Activated CD4-positive, alpha-beta T cell treated with anti-CD3 and anti-CD28 coated beads for 24 hours (primary cell): Measurements from ENCODE around the gene CFAP54.

Source experiments
- DNase-seq, 2 donors: peaks; one replicate each; pipeline ENCODE4 v3.0.0-alpha.2; 2020; ENCODE audit warnings: low read depth in 2 of 2

Gene CFAP54

DNA sequence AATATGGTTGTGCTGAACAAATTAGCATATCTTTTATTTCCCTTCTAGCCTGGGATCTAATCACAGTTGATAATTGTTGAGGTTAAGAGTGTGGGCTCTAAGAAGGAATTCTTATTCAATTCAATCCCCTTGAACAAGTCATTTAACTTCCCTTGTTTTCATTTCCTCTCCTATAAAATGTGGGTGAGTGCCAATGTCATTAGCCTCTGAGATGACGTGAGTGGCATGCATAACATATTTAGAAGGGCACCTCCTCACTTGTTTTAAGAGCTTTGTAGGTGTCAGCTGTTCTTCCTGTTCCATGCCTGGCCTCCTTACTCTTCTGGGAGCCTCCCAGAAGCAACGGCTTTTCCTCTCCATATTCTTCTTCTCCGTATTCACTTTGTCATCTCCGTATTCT is 262.2 kb downstream of the CFAP54 start:
- DNase-seq = no peak

DNA sequence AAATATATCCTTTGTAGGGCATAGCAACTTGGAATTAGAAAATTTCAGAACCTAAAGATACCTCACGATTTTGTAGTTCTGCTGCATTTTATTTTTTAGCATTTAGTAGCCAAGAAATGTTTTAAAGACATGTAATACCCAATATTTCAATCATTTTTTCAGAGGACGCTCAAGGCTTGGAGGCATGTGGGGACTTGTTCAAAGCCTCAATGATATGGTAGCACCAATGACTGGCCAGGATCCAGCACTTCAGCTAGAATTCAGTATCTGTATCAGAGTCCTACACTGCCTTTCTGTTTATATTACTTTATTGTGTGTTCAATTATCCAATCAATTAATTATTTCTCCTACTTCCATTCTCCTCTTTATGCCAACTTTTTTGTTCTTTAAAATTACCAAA is 262.8 kb downstream of the CFAP54 start:
- DNase-seq = no peak

DNA sequence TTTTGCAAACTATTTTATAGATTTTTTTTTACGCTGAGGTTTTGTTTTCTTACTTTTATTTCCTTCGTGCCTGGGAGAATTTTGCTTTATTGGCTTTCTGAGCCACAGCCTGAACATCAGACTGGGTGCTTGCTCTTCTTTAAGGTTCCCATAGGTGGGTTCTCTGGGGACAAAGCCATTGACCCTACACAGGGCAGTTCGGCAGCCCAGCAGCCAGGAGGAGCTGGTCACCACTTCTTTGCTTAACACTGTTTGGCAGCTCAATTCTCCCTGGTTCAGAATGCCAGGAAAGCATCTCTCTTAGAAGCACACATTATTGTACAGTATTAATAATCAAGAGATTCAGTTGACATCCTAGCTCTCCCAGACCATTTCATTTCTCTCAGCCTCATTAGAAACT is 276.9 kb downstream of the CFAP54 start:
- no peak for DNase-seq

DNA sequence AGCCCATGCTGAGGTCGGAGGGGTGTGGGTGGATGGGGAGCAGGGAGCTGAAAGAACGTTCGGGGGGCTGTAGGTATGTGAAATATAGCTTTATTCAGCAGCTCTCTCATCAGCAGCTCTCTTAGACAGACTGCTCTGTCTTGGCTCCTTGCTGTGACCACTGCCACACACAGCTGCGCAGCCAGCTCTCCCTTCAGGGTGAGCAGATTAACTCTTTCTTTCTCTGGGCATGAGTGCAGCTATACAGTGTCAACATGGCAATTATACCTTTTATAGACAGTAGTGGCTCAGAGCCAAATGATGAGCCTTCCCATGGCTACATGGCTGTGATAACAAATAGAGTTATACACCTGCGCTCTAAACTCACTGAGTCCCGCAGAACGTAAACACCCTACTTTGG is 280.0 kb downstream of the CFAP54 start:
- DNase-seq = no peak

DNA sequence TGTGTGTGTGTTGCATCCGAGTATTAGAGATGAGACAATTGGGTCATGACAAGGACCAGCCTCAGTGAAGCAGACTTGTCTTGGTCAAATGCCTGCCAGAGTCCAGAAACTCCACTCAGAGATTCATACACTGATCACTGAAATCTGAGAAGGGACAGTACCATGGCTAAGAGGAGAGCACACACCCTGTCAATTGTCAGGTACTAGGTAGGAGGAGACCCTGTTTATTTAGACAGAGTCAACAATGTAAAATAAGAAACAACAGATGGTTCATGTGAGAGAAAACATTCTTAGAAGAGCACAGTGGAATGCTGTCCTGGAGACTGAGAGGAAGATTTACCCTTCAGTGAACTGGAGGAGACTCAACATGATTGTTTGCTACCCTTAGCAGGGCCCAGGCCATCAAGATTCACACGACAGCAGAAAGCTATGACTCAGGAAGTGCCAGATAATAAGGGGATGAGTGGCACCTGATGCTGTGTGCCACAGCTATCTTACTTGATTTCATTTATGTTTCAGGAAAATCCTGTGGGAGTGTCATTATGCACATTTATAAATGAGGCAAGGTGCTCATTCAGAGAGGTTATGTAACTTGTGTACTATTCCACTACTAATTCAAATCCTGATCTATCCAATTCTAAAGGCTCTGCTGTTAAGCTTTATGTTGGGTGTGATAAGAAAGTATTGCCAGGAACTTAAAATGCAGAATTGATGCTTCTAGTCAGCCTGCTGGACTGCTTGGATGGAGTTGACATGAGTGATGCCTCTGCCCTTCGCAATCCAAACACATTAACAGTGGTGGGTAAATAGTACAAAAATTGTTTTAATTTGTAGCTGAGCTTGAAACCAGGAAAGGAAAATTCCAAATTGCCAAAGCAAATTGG is 281.1 kb downstream of the CFAP54 start:
- no peak for DNase-seq

DNA sequence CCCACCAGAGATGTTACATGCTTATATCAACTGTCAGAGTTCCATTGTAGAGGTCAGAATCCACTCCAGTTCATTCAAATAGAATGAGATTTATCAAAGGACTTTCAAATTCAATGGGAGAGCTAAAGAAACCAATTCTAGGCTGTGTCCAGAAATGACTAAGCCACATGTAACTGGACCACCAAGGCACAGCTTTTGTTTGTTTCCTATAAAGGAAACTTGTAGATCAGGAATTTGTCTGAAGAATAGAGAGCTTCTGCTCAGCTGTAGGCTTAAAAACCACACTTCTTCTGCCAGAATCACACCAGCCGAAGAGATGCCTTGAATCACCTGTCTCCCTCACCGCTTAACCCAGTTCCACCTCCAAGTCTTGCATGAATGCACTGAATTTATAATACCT is 283.7 kb downstream of the CFAP54 start:
- no peak for DNase-seq

DNA sequence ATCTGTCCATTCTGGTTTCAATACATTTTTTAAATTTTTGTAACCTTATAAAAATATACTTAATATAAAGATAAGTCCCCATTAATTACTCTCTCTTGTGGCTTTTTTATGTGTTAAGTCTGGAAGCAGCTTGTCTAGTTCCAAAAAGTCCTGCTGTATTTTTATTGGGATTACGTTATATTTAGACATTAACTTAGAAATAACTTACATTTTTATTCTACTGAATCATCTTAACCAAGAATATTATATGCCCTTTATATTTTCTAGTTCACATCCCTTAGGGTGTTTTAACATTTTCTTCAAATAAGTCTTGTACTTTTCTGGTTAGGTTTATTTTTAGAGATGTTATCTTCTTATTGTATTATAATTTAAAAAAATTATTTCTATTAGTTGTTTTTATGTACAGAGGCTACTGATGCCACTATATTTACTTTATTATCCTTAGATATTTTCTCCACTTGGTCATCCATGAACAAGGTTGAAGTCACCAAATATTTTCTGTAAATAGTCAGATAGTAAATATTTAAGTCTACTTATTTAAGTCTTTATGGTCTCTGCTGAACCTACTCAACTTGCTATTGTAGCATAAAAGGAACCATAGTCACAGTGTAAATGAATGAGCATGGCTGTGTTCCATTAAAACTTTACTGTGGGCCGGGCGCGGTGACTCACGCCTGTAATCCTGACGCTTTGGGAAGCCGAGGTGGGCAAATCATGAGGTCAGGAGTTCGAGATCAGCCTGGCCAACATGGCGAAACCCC is 285.3 kb downstream of the CFAP54 start:
- DNase-seq = no peak

DNA sequence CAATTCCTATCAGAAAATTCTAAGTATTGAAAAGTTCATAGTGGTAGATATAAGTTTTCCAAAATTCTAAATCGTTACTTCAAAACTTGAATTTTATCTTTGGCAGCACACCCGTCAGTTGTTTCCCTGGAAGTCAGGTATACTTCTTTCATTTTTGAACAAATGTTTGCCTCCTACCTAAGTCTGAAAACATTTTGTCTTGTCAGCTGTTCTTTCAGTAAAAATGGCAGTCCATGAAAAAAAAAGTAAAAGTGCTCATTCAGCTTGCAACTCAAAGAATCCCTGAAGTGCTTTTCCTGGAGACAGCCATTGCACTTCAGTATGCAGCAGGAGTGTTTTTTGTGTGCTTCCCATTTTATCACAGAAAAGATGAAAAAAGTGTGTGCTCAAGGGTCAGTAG is 287.5 kb downstream of the CFAP54 start:
- no peak for DNase-seq

DNA sequence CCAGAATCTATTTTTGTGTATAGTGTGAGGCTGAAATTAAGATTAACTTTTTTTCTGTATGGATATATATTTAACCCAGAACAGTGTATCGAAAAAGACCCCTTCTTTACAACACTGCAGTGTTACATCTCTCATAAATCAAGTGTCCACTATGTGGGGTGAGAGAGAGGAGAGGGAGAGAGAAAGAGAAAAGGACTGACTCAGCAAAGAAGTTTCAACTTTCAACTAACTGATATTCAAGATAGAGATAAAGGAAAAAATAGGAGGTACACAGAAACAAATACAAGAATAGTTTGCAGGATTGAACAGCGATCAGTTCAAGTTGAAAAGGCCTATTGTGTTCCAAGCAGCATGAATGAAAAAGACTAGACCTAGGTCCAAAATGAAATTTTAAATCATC is 291.0 kb downstream of the CFAP54 start:
- no peak for DNase-seq

DNA sequence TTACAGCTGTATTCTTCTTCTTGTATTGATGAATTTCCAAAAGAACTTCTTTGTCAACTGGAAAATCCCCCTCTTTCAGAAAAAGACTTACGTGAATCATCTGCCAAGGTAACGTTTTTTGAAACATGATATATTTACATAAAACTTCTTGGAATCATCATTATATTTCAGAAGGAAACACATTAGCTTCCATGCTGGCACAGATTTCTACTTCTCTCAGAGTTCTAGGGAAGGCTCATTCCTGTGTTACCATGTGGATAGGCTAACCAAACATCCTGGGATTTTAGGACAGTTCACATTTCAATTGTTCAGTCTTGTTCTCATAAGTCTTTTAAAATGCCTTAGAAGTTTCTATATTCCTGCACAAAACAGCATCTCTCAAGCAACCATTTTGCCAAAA is 297.4 kb downstream of the CFAP54 start:
- DNase-seq = no peak

DNA sequence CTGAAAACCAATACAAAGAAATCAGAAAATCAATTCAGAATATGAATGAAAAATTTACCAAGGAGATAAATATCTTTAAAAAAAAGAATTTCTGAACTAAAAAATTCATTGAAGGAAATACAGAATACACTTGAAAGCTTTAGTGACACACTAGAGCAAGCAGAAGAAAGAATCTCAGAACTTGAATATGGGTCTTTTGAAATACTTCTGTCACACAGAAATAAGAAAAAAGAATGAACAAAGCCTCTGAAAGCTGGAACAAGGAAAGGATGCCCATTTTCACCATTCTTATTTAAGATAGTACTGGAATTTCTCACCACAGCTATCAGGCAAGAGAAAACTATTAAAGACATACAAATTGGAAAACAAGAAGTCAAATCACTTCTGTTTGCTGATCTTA is 314.6 kb downstream of the CFAP54 start:
- DNase-seq = no peak

DNA sequence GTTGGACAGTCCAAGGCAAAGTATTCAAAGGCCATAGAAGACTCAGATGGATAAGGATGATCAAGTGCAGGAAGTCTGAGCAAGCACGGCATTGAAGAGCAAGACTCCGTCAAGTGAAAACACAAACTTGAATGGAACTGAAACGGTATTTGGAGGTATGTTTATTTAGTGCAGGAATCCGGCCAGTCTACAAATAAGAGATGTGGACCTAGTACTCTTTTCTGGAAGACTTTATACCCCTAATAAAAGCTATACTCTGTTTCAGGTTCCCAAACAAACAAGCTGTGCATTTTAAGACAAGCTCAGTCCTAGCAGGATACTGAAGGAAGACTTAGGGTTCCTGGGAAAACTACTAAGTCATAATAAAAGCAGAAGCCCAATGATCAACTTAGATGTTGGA is 316.9 kb downstream of the CFAP54 start:
- no peak for DNase-seq

DNA sequence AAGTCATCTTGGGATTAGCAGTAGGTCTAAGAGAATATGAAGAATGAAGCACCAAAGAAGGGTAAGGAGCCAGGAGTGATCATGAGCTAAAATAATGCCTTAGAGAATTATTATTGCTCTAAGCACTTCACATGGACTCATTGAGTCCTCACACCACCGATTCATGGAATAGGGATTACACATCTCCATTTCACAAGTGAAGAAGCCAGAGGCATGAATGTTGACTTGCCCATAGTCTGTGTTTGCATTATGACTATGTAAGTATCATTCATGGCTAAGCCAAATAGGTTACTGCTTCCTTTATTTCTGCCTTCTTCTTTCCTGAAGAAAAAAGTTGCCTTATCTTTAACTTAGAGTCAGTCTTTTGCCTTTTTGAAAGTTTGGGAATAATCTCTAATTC is 318.4 kb downstream of the CFAP54 start:
- no peak for DNase-seq

DNA sequence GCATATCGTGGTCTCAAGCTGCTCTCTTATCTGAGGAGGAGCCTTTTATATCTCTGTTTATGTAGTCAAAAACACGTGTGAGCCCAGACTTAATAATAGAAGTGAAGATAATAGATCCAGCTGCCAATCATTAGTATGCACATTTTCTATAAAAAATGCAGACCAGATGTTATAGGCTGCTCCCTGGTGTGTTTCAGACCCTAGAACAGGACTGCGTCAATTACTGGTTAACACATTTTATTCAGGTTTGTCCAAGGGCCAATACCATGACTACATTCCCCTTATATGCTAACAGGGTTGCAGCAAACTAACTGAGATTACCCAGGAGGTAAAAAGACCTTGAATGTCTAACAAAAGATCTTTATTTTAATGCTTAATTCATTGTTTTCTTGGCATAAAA is 319.2 kb downstream of the CFAP54 start:
- DNase-seq = no peak

DNA sequence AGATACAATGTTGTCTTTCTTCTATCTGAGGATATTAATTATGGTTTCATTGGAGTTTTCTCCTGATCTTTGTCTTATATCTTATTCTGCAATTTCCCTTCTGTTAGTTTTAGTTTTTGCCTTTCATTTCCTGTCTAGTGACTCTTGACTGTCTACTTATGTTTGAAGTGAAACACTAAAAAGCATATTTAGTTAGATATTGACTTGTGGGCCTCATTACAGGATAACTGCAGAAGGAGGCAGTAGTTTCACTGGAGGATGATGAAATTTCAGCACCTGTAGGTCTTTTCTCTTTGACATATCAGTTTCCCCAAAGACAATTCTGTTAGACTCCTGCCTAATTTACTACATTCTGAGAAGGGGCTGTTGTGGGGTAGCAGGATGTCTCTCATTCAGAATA is 320.1 kb downstream of the CFAP54 start:
- no peak for DNase-seq

DNA sequence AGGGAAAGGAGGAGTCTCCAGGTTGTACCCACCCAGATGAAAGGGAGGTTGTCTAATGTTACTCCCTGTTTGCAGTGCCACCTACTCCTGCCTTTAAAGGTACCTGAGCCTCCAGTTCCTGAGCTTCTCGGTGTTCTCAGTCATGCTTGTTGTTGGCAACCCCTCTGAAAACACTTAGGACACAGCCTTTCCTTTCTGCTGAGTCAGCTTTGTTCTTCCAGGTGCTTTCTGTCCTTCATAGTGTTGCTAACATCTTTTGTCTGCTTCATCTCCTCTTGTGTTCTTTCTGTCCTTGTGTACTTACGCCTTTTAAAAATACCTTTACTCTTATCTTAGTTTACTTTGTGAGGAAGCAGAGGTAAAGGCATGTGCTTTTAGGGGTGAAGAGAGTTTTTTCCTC is 320.7 kb downstream of the CFAP54 start:
- no peak for DNase-seq

DNA sequence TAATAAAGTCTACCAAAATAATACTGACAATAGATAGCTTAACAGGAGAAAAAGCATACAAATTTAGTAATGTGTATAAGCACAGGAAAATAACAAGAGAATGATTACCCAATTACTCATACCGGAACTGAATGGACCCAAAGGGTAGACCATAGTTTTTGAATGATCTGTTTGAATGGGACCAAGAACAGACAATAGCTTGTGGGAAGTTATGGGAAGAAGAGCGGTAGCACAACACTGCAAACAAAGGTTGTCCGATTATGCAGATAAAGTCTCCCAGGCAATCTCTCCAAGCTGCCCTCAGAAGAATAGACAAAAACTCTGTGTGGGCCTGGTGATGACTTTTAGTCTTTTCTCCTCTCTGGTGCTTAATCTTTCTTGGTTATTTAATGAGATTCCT is 321.1 kb downstream of the CFAP54 start:
- DNase-seq = no peak

DNA sequence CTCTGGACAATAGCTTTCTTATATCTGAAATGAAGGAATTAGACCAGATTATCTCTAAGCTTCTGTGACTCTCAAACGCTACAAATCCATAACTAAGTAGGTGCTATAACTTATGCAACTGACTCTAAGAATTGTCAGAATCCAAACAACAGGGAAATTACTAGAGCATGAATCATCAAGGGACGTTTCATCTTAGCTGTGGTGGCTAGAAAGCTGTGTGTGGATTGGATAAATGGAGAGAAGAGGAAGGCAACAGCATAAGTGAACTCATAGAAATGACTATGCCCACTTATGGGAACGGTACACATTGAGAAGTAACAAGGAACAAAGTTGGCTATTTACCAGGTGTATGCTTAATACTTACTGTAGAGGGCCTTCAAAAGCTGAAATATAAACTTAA is 321.7 kb downstream of the CFAP54 start:
- no peak for DNase-seq

DNA sequence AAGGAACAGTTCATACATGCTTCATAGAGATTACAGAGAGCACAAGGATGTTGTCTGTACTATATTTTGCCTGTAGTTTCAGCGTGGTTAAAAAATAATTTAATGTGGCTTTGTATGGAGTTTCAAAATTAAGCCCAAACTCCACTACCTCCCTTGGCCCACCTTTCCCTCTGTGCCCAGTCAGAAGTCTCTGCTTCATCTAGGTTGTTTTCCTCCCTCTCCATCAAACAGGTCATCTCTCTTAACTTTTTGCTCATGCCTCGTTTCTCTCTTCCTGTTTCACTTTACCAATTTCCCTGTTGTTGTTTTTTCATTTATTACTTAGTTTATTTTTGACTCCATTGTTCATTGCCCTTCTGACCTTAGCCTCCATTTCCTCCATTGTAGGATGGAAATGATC is 322.8 kb downstream of the CFAP54 start:
- no peak for DNase-seq

DNA sequence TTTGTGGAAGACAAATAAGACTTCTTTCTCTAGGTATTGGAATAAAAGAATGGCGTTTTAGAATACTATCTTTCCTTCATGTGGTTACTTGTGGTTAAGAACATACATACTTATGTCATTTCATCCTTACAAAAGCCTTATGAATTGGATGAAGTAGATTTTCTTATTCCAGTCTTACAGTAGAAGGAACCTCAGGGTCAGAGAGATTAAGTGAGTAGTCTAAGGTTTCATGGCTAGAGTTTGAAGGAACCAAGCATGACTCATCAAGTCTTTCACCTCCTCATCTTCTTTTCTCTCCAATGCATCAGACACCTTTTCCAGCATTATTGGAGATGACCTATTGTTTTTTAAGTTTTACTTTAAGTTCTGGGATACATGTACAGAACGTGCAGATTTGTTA is 324.8 kb downstream of the CFAP54 start:
- DNase-seq = no peak

DNA sequence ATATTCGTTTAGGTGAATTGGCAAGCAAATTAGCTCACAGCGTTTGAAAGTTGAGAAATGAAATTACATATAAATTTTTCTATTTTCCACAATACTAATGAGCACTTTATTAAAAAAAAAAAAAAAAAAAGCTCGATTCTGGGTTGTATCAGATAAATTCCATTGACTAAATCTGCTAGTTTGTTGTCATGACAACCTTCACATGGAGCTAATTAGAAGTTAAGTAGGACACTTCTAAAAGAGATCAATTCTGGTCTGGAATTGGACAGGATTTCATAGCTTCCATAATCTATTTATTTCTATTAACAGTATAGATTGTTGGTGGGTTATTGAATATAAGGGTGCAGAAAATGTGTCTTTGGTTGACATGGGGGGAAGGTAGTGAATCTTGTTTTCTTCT is 332.2 kb downstream of the CFAP54 start:
- no peak for DNase-seq

DNA sequence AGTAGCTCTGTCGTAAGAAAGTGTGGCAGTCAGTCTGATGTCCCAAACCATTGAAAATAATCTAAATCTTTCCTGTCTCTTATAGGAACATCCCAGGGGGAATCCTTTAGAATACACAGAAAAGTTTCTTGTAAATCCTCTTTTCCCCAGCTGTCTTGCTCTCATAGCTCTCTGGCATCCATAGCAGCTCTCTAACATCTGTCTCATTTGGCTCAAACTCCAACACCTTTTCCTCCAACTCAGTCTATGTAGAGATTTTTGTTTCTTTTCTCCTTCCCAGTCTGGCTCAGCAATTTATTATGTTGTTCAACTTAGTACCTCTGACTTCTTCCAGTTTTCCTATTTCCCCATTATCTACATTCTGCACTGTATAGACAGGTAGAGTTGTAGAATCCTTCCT is 333.3 kb downstream of the CFAP54 start:
- no peak for DNase-seq

DNA sequence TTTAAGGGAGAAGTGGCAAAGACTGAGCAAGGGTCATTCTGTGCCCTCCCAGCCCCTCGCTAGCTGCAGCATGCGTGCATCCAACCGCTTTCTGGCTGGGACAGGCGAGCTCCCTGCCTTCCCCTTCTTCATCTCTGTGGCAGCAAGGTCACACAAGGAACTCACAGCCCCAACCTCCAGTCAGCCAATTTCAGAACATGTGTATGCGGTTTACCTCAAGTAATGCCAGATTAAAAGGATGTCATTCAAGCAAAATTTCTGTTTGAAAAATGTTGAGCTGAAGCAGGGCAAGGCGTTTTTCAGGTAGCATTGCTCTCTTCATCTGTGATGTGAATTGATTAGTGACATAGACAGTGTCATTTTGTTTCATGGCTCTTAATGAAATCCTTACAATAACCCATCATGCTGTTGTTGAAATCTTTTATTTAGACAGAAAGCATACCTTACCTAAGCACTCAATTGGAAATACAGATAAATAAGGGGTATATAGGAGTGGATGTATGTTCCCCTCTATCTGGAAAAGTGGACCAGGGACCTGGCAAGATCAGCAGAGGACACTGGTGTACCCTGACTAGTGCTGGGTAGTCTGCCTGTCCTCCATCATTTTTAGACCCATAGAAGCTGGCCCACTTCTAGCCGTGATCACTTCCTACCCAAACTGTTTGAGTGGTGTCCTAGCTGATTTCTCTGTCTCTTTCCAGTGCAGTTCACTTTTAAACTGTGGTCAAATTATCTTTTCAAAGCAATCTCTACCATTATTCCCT is 334.9 kb downstream of the CFAP54 start:
- DNase-seq = no peak
